ENCODE results near the gene PEX11A.

PEX11A gene

DNA sequence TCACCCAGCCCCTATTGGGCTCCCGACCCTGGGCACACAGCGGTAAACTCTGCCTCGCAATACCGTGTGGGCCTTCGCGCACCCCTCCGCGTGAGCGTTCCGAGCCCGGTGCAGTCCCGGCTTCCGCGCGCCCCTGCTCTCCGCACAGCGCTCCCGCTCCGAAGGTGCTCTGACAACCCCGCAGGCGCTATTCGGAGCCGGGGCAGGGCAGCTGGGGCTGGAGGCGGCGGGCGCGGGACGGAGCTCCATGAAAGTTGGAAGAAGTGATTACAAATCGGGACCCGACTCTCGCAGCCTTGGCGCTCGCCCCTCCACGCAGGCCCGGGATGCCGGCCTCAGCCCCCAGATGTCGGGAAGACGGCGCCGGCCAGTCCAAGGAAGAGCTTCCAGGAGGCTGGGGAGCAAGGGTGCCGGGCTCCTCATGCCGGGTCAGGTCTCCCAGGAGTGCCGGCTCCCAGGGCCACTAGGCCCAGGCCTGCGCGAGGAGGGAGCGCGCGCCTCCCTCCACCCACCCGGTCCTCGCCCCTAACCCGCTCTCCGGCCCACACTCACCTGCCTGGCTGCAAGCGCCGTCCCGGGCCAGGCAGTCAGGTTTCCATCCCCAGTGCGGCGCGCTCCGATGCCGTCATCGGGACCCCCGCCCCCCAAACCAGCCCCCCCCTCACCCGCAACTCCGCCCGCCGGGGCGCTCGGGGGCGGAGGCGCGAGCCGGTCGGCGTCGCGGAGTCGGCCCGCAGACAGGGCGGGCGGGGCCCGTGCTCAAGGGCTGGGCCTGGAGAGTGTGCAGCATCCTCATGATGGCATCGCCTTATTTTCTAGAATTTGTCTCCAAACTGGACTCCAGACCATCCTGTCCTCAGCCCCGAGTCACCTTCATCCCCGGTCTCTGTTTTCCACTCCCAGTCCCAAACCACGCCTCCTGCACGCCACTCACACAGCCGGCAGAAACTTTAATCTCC is 35.4 kb downstream of the PEX11A start, which contains the start of gene KIF7:
Gene KIF7 (minus strand): TSS at position 621 of the 959 bp plus-strand sequence. CDS start 2,537 bp downstream, outside the sequence.
- no peak for DNase-seq

- DNase-seq = no peak
Measured at GRCh38 chr15:89654301-89654761, 36.2 kb downstream of the PEX11A start.

- no peak for DNase-seq
Measured at GRCh38 chr15:89653578-89653977, 37.0 kb downstream of the PEX11A start.

DNA sequence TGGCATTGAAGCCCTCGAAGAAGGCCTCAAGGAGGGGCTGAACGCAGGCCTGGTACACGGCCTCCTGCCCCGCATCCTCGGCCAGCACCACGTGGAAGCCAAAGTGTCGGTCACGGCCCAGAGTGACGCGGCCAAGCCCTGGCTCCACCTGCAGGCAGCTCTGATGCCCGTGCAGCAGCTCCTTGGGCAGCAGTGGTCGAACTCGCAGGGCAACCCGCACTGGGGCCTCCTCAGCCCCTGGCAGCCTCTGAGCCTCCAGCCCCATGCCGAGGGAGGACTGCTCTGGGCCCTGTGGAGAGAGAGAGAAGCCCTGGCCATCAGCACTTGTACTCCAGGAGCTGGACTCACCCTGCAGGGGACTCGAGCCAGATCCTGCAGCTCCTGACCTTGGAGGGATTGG is 37.9 kb downstream of the PEX11A start:
- DNase-seq = no peak

DNA sequence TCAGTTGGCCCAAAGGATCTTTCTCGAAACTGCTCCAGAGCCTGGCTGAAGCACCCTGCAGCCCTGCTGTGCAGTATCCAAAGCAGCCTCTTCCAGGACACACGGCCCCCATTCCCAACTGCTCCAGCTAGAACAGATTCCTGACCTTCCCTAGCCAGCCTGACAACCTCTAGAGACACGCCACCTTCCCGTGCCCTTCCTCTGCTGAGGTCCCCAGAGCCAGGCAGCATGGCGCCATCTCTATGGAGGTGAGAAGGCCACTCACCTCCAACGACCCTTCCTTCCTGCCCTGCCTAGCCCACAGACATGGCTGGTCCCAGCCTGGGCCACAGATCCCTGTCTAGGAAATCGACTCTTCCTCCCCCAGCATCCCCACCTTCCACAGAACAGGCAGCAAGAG is 38.4 kb downstream of the PEX11A start:
- no peak for DNase-seq

- DNase-seq = no peak
Measured at GRCh38 chr15:89649716-89650115, 40.8 kb downstream of the PEX11A start.

DNA sequence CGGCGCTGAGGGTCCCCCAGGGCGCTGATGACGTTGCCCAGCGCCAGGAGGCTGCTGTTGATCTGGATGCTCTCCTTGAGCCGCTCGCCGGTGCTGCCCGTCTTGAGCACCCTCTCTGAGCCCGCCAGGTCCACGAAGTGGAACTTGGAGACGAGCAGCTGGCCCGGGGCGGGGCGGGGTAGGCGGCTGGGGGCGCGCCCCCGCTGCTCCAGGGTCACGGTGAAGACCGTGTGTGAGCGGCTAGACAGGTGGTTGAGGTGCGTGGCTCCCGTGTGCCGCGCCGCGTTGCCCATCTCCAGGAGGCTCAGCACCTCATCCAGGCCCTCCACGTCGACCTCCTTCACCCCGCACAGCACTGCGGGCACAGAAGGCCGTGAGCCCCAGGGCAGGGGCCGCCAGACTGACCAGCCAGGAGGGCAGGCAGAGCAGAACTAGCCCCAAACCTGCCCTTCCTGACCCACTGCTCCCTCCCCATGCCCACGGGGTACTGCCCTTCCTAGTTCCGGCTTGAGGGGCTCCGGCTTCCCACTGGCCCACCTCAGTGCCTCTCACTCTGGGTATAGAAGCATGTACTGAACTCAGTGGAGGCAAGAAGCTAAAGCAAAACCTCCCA is 41.4 kb downstream of the PEX11A start:
- DNase-seq = no peak

- DNase-seq = no peak
Measured at GRCh38 chr15:89648106-89649012, 42.2 kb downstream of the PEX11A start.

- DNase-seq = peak in 5 of 6 experiments; percentile 6 to 30 (median 17)
Measured at GRCh38 chr15:89647191-89647851, 43.2 kb downstream of the PEX11A start.

DNA sequence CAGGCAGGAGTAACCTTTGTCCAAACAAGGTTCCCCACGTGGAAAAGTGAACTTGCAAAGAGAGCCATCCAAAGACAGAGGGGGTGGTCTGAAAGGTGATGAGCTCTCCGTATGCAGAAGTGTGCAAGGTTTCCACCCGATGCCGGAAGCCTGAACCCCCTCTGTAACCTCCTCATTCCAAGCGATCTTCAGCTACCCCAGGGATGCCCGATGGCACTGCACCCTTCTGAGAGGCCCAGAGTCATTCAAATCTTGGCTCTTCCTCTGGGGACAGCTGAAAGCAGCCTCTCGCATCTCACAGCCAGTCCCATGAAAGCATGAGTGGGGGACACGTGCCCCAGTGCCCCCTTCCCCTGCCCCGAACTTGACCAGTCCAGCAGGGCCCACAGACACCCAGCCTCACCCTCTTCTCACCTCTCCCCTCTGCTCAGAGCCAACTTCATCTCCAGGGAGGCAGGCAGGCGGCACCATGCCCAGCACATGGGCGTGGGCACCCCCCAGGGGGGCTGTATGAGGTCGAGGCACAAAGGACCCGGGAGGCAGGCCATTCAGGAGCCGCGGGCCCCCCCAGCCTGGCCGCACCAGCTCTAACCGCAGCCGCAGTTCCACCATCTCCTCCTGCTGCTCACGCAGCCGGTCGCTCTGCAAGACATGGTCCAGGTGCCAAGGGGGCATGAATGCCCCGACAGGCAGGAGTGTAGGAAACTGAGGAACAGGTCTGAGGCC is 44.0 kb downstream of the PEX11A start:
- DNase-seq = no peak

- DNase-seq = no peak
Measured at GRCh38 chr15:89645680-89646079, 44.9 kb downstream of the PEX11A start.

- DNase-seq = no peak
Measured at GRCh38 chr15:89642106-89642505, 48.4 kb downstream of the PEX11A start.

GRCh38 chr15:89641053-89641452 is 49.5 kb downstream of the PEX11A start:
- no peak for DNase-seq

- no peak for DNase-seq
Measured at GRCh38 chr15:89640245-89640644, 50.3 kb downstream of the PEX11A start.

DNA sequence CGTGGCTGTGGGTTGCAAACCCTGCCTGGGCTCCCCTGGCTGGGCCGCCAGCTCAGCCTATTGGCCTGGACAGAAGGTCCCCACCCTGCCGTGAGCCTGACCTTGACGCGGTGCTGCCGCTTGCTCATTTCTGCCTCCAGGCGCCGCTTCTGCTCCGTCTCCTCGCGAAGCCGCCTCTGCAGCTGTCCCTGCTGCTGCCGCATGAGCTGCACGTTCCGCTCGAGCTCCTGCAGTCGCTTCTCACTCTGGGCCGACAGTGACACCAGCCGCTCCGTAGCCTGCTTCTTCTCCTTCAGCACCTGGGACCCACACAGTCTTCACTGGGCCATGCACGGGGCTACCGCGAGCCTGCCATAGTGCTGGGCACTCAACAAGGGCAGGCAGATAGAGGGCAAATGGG is 57.0 kb downstream of the PEX11A start:
- no peak for DNase-seq

GRCh38 chr15:89632563-89633430 is 57.8 kb downstream of the PEX11A start:
- DNase-seq = no peak

GRCh38 chr15:89631902-89632264 is 58.7 kb downstream of the PEX11A start:
- no peak for DNase-seq

Measured in stimulated activated naive CD4-positive, alpha-beta T cell (primary cell).